A673 (cell line): ENCODE results near the gene LRBA.

ENCODE experiments used
- CTCF ChIP-seq: fragments of 300-800, 200-600 bp; sonication (generic); conservative IDR thresholded peaks from 2 replicates; pipeline ENCODE4 v1.5.1; 2017; ENCODE audit warnings: low read depth, mild to moderate bottlenecking, antibody characterized with exemption, low read length, moderate library complexity, mixed read lengths
- EZH2 ChIP-seq: fragments of 200-600 bp; sonication (generic); IDR thresholded peaks from 2 replicates; pipeline ENCODE4 v1.6.1; 2017; ENCODE audit warnings: borderline replicate concordance, low read depth, mild to moderate bottlenecking, mixed read lengths, antibody characterized with exemption, low read length; ENCODE audit not compliant: poor library complexity, severe bottlenecking

GRCh38 chr4:150789864-150790263 is 225.2 kb downstream of the LRBA start:
- TF ChIP-seq CTCF (no peak), EZH2 (no peak)
